CD4-positive, alpha-beta T cell (primary cell): ENCODE results near the gene ERLEC1. TPM values are rescaled to one million over a fixed set of nuclear protein-coding genes. Genes with fewer than 3 reads are reported as not detected.
A peak's percentile ranks its signal among the peaks of the same experiment; 100 is the strongest.

Experiments
- ATAC-seq: fragments of 200-7000 bp; cut with Tn5 transposase; one replicate; pipeline ENCODE4 v1.10.0; 2022; ENCODE audit warnings: mild to moderate bottlenecking; ENCODE audit not compliant: poor library complexity
- CTCF ChIA-PET: fragments of 350-600 bp; sonication (Branson Sonifier 250); formaldehyde crosslinking; loops from one replicate; lab custom pipeline; 2021; ENCODE audit warnings: antibody characterized with exemption, inconsistent platforms; lab: Charles Lee
- POLR2A ChIA-PET: fragments of 350-600 bp; sonication (Branson Sonifier 250); formaldehyde crosslinking; loops from one replicate; lab custom pipeline; 2021; ENCODE audit warnings: antibody characterized with exemption, inconsistent platforms; lab: Charles Lee
- DNase-seq, 14 experiments: peaks; one replicate each; pipeline ENCODE4 v3.0.0-alpha.2; 2013 to 2020; ENCODE audit warnings: mixed read lengths in 2 of 14
- H3K27ac ChIP-seq, 2 donors: one replicate each; pipeline versions ENCODE4 v1.5.1 to v1.7.0; 2013; ENCODE audit warnings: low read length in 2 of 2, low read depth in 1 of 2, mild to moderate bottlenecking in 1 of 2
- H3K27me3 ChIP-seq, 2 experiments: 1 replicate in 1 of 2; 2 replicates in 1 of 2; pipeline versions ENCODE4 v1.6.1 to v1.7.0; 2013; ENCODE audit warnings: low read length in 2 of 2, control low read depth in 1 of 2, mild to moderate bottlenecking in 1 of 2, moderate library complexity in 1 of 2; ENCODE audit not compliant: insufficient read depth in 2 of 2, control insufficient read depth in 1 of 2
- H3K36me3 ChIP-seq: one replicate; pipeline ENCODE4 v1.6.1; 2013; ENCODE audit warnings: low read length, control low read depth; ENCODE audit not compliant: insufficient read depth
- H3K4me1 ChIP-seq: one replicate; pipeline ENCODE4 v1.6.1; 2013; ENCODE audit warnings: low read length, control low read depth; ENCODE audit not compliant: insufficient read depth
- H3K4me3 ChIP-seq: one replicate; pipeline ENCODE4 v1.5.1; 2013; ENCODE audit warnings: mild to moderate bottlenecking, low read length, moderate library complexity
- H3K9me3 ChIP-seq, 2 experiments: 1 replicate in 1 of 2; 2 replicates in 1 of 2; pipeline versions ENCODE4 v1.6.1 to v1.7.0; 2013; ENCODE audit warnings: low read length in 2 of 2, mild to moderate bottlenecking in 2 of 2, control low read depth in 1 of 2, moderate library complexity in 1 of 2; ENCODE audit not compliant: control insufficient read depth in 1 of 2, insufficient read depth in 1 of 2
- H3K27ac Mint-ChIP-seq: one replicate; pipeline ENCODE4 v1.8.0; 2020; ENCODE audit warnings: mixed read lengths
- H3K27me3 Mint-ChIP-seq: one replicate; pipeline ENCODE4 v1.8.0; 2021; ENCODE audit warnings: mixed read lengths
- H3K36me3 Mint-ChIP-seq: one replicate; pipeline ENCODE4 v1.8.0; 2021; ENCODE audit warnings: low read depth, mixed read lengths
- H3K4me1 Mint-ChIP-seq: one replicate; pipeline ENCODE4 v1.8.0; 2021; ENCODE audit warnings: low read depth, mixed read lengths
- H3K4me3 Mint-ChIP-seq: one replicate; pipeline ENCODE4 v1.8.0; 2020; ENCODE audit warnings: mild to moderate bottlenecking, mixed read lengths
- H3K9me3 Mint-ChIP-seq: one replicate; pipeline ENCODE4 v1.8.0; 2020; ENCODE audit warnings: mixed read lengths
- CTCF ChIP-seq: fragments of 200-600 bp; IDR thresholded peaks from one replicate; pipeline ENCODE4 v1.8.0; 2022; ENCODE audit warnings: antibody characterized with exemption, mild to moderate bottlenecking
- intact Hi-C, 2 experiments: fragments of 100-400 bp; cut with DNase I in 1 of 2; cut with micrococcal nuclease in 1 of 2; formaldehyde crosslinking; loops; one replicate each; pipeline versions ENCODE4 v1.15.1 to v1.9.0; 2023 to 2025; cut with DNase I, micrococcal nuclease
- total RNA-seq, 174 experiments: library from RNA in 2 of 174; stranded (reverse) in 2 of 174; gene quantifications; one replicate each; pipeline ENCODE4 v1.2.3 and lab custom pipeline; 2021 to 2026

ERLEC1 gene
- total RNA-seq, 2 experiments from 2014 or later = 14.5 to 14.7 TPM

- Mint-ChIP-seq H3K4me3 (peak overlapping the region; percentile 64), H3K9me3 (no peaks in the 10 kb centered on the region), H3K27ac (peak overlapping the region; percentile 24), H3K36me3 (peaks cover 28% of the 10 kb centered on the region), H3K4me1 (peaks cover 41% of the 10 kb centered on the region), H3K27me3 (no peaks in the 10 kb centered on the region)
- DNase-seq (no peak), ATAC-seq (no peak)
- H3K27me3 ChIP-seq = no peaks in the 10 kb centered on the region
- H3K4me3 ChIP-seq = no peak overlapping the region
- H3K9me3 ChIP-seq = no peaks in the 10 kb centered on the region
- no peak overlapping the region for H3K27ac ChIP-seq
- peaks cover 13% of the 10 kb centered on the region for H3K4me1 ChIP-seq
- ChIA-PET POLR2A (interaction anchor here (3.9 kb wide), 1 partner anchor 16 kb away, joined by 82 read pairs; the partner anchor contains the start of genes ASB3 and ERLEC1), CTCF (interaction anchor here (0.6 to 0.7 kb wide), 2 partner anchors 77 to 367 kb away, joined by 3 read pairs; no protein-coding TSS in a partner anchor)
- TF ChIP-seq CTCF = no peak
- intact Hi-C loops = loop anchor here in 1 of 2 experiments (2.0 kb wide), 1 partner anchor 15 kb away; no protein-coding TSS in a partner anchor
- peaks cover 2% of the 10 kb centered on the region for H3K36me3 ChIP-seq
Measured at GRCh38 chr2:53770264-53770663, 16.6 kb upstream of the ERLEC1 start.

- Histone ChIP-seq H3K27ac (no peak overlapping the region), H3K4me1 (no peaks in the 10 kb centered on the region), H3K27me3 (no peaks in the 10 kb centered on the region), H3K4me3 (no peak overlapping the region), H3K36me3 (peaks cover 15% of the 10 kb centered on the region), H3K9me3 (no peaks in the 10 kb centered on the region)
- intact Hi-C loops = no loop called here
- ChIA-PET CTCF (interaction anchor here (1.1 kb wide), 1 partner anchor 9 kb away, joined by 3 read pairs; no protein-coding TSS in a partner anchor), POLR2A (interaction anchor here (1.4 to 1.5 kb wide), 2 partner anchors 9 to 27 kb away, joined by 3 to 5 read pairs; partner anchors contain the start of gene CHAC2)
- H3K4me1 Mint-ChIP-seq = peaks cover 25% of the 10 kb centered on the region
- H3K9me3 Mint-ChIP-seq = no peaks in the 10 kb centered on the region
- H3K27ac Mint-ChIP-seq = no peak overlapping the region
- TF ChIP-seq CTCF = no peak
- DNase-seq (no peak), ATAC-seq (no peak)
- H3K36me3 Mint-ChIP-seq = peaks cover 45% of the 10 kb centered on the region
- H3K4me3 Mint-ChIP-seq = no peak overlapping the region
- H3K27me3 Mint-ChIP-seq = no peaks in the 10 kb centered on the region
Measured at GRCh38 chr2:53777134-53777533, 9.7 kb upstream of the ERLEC1 start.

GRCh38 chr2:53778536-53779162 is 8.2 kb upstream of the ERLEC1 start:
- no peak overlapping the region for H3K4me3 ChIP-seq
- H3K27ac Mint-ChIP-seq = no peak overlapping the region
- DNase-seq = no peak
- TF ChIP-seq CTCF = no peak
- no peaks in the 10 kb centered on the region for H3K27me3 ChIP-seq
- intact Hi-C loops = no loop called here
- H3K4me1 ChIP-seq = no peaks in the 10 kb centered on the region
- H3K27ac ChIP-seq = no peak overlapping the region
- POLR2A ChIA-PET = interaction anchor here (1.0 kb wide), 1 partner anchor 11 kb away, joined by 6 read pairs; no protein-coding TSS in a partner anchor
- no peaks in the 10 kb centered on the region for H3K9me3 ChIP-seq
- peaks cover 17% of the 10 kb centered on the region for H3K36me3 ChIP-seq
- H3K4me1 Mint-ChIP-seq = peaks cover 25% of the 10 kb centered on the region
- no peak for ATAC-seq
- peaks cover 43% of the 10 kb centered on the region for H3K36me3 Mint-ChIP-seq
- CTCF ChIA-PET = no interaction called here
- no peaks in the 10 kb centered on the region for H3K9me3 Mint-ChIP-seq
- H3K4me3 Mint-ChIP-seq = no peak overlapping the region
- no peaks in the 10 kb centered on the region for H3K27me3 Mint-ChIP-seq
